Activated T-cell treated with anti-CD3 and anti-CD28 coated beads, Interleukin-2, amount 50 U/mL, for 4 hours (primary cell): ENCODE results near the gene XPR1. TPM values are rescaled to one million over a fixed set of nuclear protein-coding genes. Genes with fewer than 3 reads are reported as not detected.
"Not testable (repeated sequence)": the region's sequence is repeated elsewhere in the genome, so short reads cannot be mapped to it uniquely, and the experiment has no call there.

Experiments
- ATAC-seq, 2 donors: fragments of 200-7000 bp; cut with Tn5 transposase; one replicate each; pipeline ENCODE4 v1.10.0; 2021
- DNase-seq: peaks from one replicate; pipeline ENCODE4 v3.0.0-alpha.2; 2020
- H3K27me3 Mint-ChIP-seq: one replicate; pipeline ENCODE4 v1.8.0; 2021; ENCODE audit warnings: low read depth, mixed read lengths
- H3K36me3 Mint-ChIP-seq: one replicate; pipeline ENCODE4 v1.8.0; 2022; ENCODE audit warnings: mixed read lengths; ENCODE audit not compliant: insufficient read depth
- H3K4me1 Mint-ChIP-seq: one replicate; pipeline ENCODE4 v1.8.0; 2021; ENCODE audit warnings: low read depth, mixed read lengths
- H3K4me3 Mint-ChIP-seq: one replicate; pipeline ENCODE4 v1.8.0; 2021; ENCODE audit warnings: mild to moderate bottlenecking, moderate library complexity, mixed read lengths
- H3K9me3 Mint-ChIP-seq: one replicate; pipeline ENCODE4 v1.8.0; 2021; ENCODE audit warnings: mixed read lengths
- total RNA-seq, 3 donors: library from RNA; stranded (reverse); gene quantifications; one replicate each; pipeline ENCODE4 v1.2.1, GENCODE V29; 2021

Gene XPR1
- total RNA-seq, 3 donors from 2014 or later = 25.2 to 26.7 (median 25.8) TPM

GRCh38 chr1:180644526-180645192 is 12.8 kb downstream of the XPR1 start:
- DNase-seq (no peak), ATAC-seq (no peak)
- Mint-ChIP-seq H3K36me3 (peaks cover 11% of the 10 kb centered on the region), H3K27me3 (no peaks in the 10 kb centered on the region), H3K4me3 (no peak overlapping the region), H3K9me3 (no peaks in the 10 kb centered on the region), H3K4me1 (peaks cover 29% of the 10 kb centered on the region)

- Mint-ChIP-seq H3K36me3 (peaks cover 13% of the 10 kb centered on the region), H3K4me1 (peaks cover 33% of the 10 kb centered on the region)
- not testable (repeated sequence) for H3K27me3 Mint-ChIP-seq, ATAC-seq, DNase-seq, H3K9me3 Mint-ChIP-seq, H3K4me3 Mint-ChIP-seq
These were observed 13.4 kb downstream of the XPR1 start for GRCh38 chr1:180645261-180645660.

DNA sequence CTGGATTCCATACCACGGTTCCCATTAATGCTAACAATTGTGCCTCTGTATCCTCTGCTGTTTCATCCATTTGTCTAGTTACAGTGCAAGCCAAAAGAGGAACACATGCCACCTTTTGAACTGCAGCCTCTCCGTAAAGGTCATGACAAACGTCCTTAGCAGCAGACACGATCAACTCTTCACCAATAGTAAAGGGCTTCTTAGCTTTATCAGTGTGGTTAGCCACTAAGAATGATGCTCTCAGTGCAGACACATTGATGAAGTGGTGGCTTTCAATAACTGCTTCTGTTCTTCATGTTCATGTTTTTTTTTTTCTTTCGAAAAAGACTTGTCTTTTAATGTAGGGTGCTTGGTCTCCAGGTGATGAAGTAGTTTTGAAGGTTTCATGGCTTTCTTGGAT is 14.3 kb downstream of the XPR1 start:
- Mint-ChIP-seq H3K9me3 (no peaks in the 10 kb centered on the region), H3K4me1 (peaks cover 32% of the 10 kb centered on the region), H3K36me3 (peaks cover 17% of the 10 kb centered on the region), H3K4me3 (no peak overlapping the region), H3K27me3 (no peaks in the 10 kb centered on the region)
- ATAC-seq (no peak), DNase-seq (no peak)

DNA sequence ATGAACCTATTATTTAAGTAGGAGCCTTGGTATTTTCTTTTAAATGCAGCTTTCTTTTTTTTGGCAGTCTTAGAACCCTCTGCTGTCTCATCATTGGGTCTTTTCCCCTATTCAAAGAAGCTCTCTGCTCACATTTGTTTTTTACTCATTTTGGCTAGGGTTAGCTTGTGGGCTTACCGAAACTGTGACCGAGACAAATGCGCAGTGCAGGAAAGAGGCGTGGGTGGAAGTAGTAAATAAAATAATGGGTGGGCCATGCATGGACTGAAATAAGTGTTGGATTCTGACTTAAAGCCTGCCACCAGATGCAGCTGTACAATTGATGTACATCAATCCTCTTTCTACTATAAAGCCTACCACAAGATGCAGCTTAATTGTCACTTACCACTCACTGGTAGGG is 14.7 kb downstream of the XPR1 start:
- peak; percentile 59 to 67 for ATAC-seq
- no peak overlapping the region for H3K4me3 Mint-ChIP-seq

GRCh38 chr1:180652792-180653191 is 21.0 kb downstream of the XPR1 start:
- H3K36me3 Mint-ChIP-seq = peaks cover 23% of the 10 kb centered on the region
- ATAC-seq = no peak
- H3K9me3 Mint-ChIP-seq = peaks cover 24% of the 10 kb centered on the region
- peaks cover 11% of the 10 kb centered on the region for H3K4me1 Mint-ChIP-seq
- H3K27me3 Mint-ChIP-seq = no peaks in the 10 kb centered on the region
- DNase-seq = no peak
- H3K4me3 Mint-ChIP-seq = no peak overlapping the region

More for the DNA sequence above, 14.7 kb downstream of the XPR1 start:
- no peak for DNase-seq
- Mint-ChIP-seq H3K9me3 (no peaks in the 10 kb centered on the region), H3K4me1 (peaks cover 32% of the 10 kb centered on the region), H3K27me3 (no peaks in the 10 kb centered on the region), H3K36me3 (peaks cover 19% of the 10 kb centered on the region)

- H3K9me3 Mint-ChIP-seq = peaks cover 44% of the 10 kb centered on the region
- DNase-seq = no peak
- peaks cover 66% of the 10 kb centered on the region for H3K36me3 Mint-ChIP-seq
- no peak overlapping the region for H3K4me3 Mint-ChIP-seq
- H3K27me3 Mint-ChIP-seq = no peaks in the 10 kb centered on the region
- no peak for ATAC-seq
- peaks cover 3% of the 10 kb centered on the region for H3K4me1 Mint-ChIP-seq
These were observed 30.9 kb downstream of the XPR1 start for GRCh38 chr1:180662709-180663108.

GRCh38 chr1:180670681-180671080 is 38.9 kb downstream of the XPR1 start:
- no peak for ATAC-seq
- peaks cover 12% of the 10 kb centered on the region for H3K4me1 Mint-ChIP-seq
- H3K9me3 Mint-ChIP-seq = peaks cover 23% of the 10 kb centered on the region
- peaks cover 44% of the 10 kb centered on the region for H3K36me3 Mint-ChIP-seq
- H3K4me3 Mint-ChIP-seq = no peak overlapping the region
- no peaks in the 10 kb centered on the region for H3K27me3 Mint-ChIP-seq
- DNase-seq = no peak

DNA sequence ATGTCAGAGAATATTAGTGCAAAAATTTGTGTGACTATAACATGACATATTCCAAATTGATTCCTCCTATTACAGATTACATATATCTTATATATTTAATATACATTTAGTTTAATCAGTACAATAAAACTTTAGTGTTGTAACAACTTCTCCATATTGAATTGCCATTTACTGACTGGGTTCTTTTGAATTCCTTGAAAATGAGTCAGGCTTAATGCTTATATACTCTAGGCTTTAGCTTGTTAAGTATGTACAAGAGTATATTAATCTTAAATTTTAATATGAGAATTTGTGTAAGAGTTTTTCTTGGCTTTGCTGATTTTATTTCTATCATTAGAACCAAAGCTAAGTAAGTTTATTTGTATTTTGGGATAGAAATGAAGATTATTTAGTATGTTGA is 40.3 kb downstream of the XPR1 start:
- DNase-seq (no peak), ATAC-seq (no peak)
- Mint-ChIP-seq H3K9me3 (peaks cover 20% of the 10 kb centered on the region), H3K36me3 (peaks cover 34% of the 10 kb centered on the region), H3K4me1 (peaks cover 12% of the 10 kb centered on the region), H3K4me3 (no peak overlapping the region), H3K27me3 (no peaks in the 10 kb centered on the region)

- H3K27me3 Mint-ChIP-seq = no peaks in the 10 kb centered on the region
- no peak for ATAC-seq
- H3K4me1 Mint-ChIP-seq = peaks cover 8% of the 10 kb centered on the region
- H3K4me3 Mint-ChIP-seq = no peak overlapping the region
- no peak for DNase-seq
- peaks cover 30% of the 10 kb centered on the region for H3K36me3 Mint-ChIP-seq
- peaks cover 16% of the 10 kb centered on the region for H3K9me3 Mint-ChIP-seq
These were observed 40.7 kb downstream of the XPR1 start for GRCh38 chr1:180672505-180672904.

- Mint-ChIP-seq H3K4me3 (no peak overlapping the region), H3K36me3 (peaks cover 23% of the 10 kb centered on the region), H3K9me3 (peaks cover 18% of the 10 kb centered on the region), H3K27me3 (no peaks in the 10 kb centered on the region), H3K4me1 (peaks cover 5% of the 10 kb centered on the region)
- no peak for DNase-seq
- no peak for ATAC-seq
These were observed 43.0 kb downstream of the XPR1 start for GRCh38 chr1:180674603-180675530.

GRCh38 chr1:180675586-180675985 is 43.8 kb downstream of the XPR1 start:
- ATAC-seq = no peak
- H3K9me3 Mint-ChIP-seq = peaks cover 18% of the 10 kb centered on the region
- H3K4me3 Mint-ChIP-seq = no peak overlapping the region
- H3K4me1 Mint-ChIP-seq = peaks cover 6% of the 10 kb centered on the region
- peaks cover 22% of the 10 kb centered on the region for H3K36me3 Mint-ChIP-seq
- no peaks in the 10 kb centered on the region for H3K27me3 Mint-ChIP-seq
- DNase-seq = no peak

- Mint-ChIP-seq H3K4me1 (peaks cover 2% of the 10 kb centered on the region), H3K27me3 (no peaks in the 10 kb centered on the region), H3K9me3 (peaks cover 13% of the 10 kb centered on the region), H3K36me3 (peaks cover 26% of the 10 kb centered on the region), H3K4me3 (no peak overlapping the region)
- ATAC-seq (no peak), DNase-seq (no peak)
These were observed 48.8 kb downstream of the XPR1 start for GRCh38 chr1:180680558-180681144.

GRCh38 chr1:180683117-180683516 is 51.3 kb downstream of the XPR1 start:
- not testable (repeated sequence) for H3K27me3 Mint-ChIP-seq, H3K4me1 Mint-ChIP-seq, ATAC-seq, DNase-seq, H3K4me3 Mint-ChIP-seq
- Mint-ChIP-seq H3K9me3 (peaks cover 13% of the 10 kb centered on the region), H3K36me3 (peaks cover 31% of the 10 kb centered on the region)

DNA sequence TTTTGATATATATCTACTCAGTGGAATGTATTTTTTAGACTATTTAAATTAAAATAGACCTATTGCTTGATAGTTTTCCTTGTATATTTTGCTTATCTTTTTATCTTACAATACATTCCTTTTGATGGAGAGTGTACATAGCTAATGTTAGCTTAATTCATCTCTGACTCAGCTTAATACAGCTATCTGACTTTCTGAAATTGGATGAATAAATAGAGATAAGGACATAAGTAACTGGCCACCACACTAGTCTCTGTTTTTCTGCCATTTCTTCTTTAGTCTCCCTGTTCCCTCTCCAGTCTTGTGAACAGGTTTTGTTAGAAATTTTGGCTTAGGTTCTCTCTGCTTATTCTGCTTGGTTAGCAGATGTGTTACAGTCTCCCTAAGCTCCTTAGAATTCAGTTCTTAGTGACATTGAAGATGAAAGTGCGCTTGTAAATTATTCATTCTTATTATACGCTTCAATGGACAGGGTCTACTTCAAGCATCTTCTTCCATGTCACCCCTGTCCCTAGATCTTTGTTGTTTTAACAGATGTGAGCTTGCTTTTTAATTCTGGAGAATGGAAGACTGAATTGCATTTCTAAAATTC is 59.6 kb downstream of the XPR1 start:
- Mint-ChIP-seq H3K27me3 (no peaks in the 10 kb centered on the region), H3K36me3 (peaks cover 26% of the 10 kb centered on the region), H3K9me3 (peaks cover 21% of the 10 kb centered on the region), H3K4me3 (no peak overlapping the region), H3K4me1 (peaks cover 31% of the 10 kb centered on the region)
- ATAC-seq (no peak), DNase-seq (no peak)
